ENCODE results near the gene LMX1A.
A peak's percentile ranks its signal among the peaks of the same experiment; 100 is the strongest.

LMX1A gene

DNA sequence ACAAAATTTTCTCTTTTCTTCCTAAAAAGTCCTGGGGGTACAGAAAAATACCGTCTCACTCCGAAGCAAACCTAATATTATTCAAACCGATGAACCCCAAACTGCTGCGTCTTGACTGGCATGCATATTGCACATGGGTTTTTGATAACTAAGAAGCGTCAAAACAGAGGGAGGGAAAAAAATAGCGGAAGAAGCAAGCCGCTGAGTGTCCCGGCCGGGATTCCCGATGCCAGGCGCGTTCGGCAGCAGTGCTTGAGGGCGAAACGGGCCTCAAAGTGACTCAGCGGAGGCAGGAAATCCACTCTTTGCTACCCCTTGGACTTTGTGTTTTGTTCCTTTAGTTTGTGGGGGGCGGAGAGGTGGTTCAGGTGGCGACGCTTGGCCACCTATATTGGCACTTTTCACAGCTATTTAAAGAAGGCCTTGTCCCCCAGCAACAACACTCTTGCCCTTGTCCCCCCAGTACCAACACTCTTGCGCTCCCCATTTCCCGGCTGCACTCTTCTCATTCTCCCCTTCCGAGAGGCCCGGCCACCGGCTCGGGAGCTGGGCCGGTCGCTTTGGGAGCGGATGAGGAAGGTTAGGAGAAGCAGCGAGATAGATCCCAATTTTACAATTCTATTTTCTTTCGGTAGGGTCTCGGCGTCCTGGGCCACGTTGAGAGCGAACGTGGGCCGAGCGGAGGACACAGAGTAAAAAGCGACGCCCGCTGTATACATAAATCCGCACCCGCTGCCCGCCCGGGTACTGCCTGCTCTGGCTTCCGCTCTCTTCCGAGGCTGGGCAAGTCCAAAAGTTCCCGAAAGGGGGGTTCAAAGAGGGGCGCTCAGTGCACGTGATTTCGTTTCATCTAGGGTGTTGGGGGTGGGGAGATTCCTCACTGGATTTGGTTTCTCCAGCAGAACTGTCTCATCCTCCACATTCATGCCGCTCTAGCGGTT lies 2.5 kb downstream of the LMX1A start:
- CTCF ChIA-PET, result interaction anchor here (6.7 kb wide), 1 partner anchor 14 kb away, joined by 57 read pairs; no protein-coding TSS in a partner anchor

DNA sequence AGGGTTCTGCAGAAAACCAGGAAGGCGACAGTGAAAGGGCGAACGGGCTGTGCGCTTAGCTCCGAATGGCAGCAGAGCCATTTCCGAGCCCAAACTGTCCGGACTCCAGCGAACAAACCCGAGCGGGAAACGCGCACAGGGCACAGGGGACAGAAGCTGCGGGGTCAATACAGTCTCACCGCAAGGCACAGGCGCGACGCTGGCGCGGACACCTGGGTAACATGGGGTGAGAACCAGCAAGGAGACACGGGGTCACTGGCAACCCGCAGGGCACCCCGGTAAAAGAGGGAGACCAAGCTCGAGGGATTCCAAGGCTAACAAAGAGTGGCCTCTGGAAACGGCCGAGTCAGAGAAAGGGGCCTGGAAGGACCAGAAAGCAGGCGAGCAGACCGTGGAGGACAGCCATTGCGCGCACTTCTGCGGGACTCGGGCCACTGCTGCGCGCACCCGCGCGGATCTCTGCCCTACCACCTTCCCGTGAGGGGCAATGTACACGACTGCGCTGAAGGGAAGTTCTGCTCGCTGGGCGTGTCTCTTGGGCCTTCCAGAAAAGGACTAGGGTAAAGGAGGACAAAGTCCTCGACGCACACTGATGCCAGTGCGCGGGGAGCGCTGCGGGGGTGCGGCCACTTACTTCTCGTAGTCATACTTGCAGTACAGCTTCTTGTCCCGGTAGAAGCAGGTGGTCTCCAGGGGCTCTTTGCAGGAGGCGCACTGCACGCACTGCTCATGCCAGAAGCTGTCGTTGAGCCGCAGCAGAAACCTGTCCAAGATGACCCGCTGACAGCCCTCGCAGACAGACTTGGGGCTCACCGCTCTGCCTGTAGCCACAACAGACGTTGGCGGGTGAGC lies 3.8 kb downstream of the LMX1A start:
- 4% methylated on average over 58 of the region's 59 CpGs for WGBS (ENCODE audit: insufficient coverage)
- Histone ChIP-seq H3K4me1 (ENCODE audit: control extremely low read depth in 1 of 4, control insufficient read depth in 4 of 4, insufficient read depth in 4 of 4, low read length in 3 of 4) (peaks cover 0 to 36% (median 17%) of the 10 kb centered on the region in 4 experiments), H3K27me3 (replicated peaks in 2 of 5; ENCODE audit: control insufficient read depth in 4 of 5, insufficient read depth in 5 of 5, low read length in 4 of 5) (peaks cover 20 to 99% (median 73%) of the 10 kb centered on the region in 5 experiments), H3K9me3 (ENCODE audit: control extremely low read depth in 1 of 5, control insufficient read depth in 4 of 5, insufficient read depth in 2 of 5, low read depth in 1 of 5, low read length in 4 of 5) (no peaks in the 10 kb centered on the region), H3K4me3 (ENCODE audit: control insufficient read depth in 1 of 7, extremely low read depth in 1 of 7, insufficient read depth in 4 of 7, low read depth in 2 of 7, low read length in 6 of 7) (peak overlapping the region in 1 of 7 experiments; percentile 17), H3K27ac (ENCODE audit: insufficient read depth in 1 of 2, low read depth in 1 of 2, low read length in 2 of 2, poor library complexity in 1 of 2, severe bottlenecking in 2 of 2) (no peak overlapping the region), H3K36me3 (ENCODE audit: control insufficient read depth in 4 of 4, insufficient read depth in 4 of 4, low read length in 3 of 4) (no peaks in the 10 kb centered on the region)
- CTCF ChIA-PET, result interaction anchor here (6.7 kb wide), 1 partner anchor 15 kb away, joined by 57 read pairs; no protein-coding TSS in a partner anchor
- POLR2A ChIA-PET, result no interaction called here
- DNase-seq, result peak in 1 of 3 donors; percentile 26

More for the DNA sequence above, 2.5 kb downstream of the LMX1A start:
- H3K36me3 ChIP-seq (ENCODE audit: control insufficient read depth in 4 of 4, insufficient read depth in 4 of 4, low read length in 3 of 4), result no peaks in the 10 kb centered on the region
- H3K4me1 ChIP-seq (ENCODE audit: control extremely low read depth in 1 of 4, control insufficient read depth in 4 of 4, insufficient read depth in 4 of 4, low read length in 3 of 4), result peaks cover 0 to 36% (median 17%) of the 10 kb centered on the region in 4 experiments
- no peaks in the 10 kb centered on the region for H3K9me3 ChIP-seq (ENCODE audit: control extremely low read depth in 1 of 5, control insufficient read depth in 4 of 5, insufficient read depth in 2 of 5, low read depth in 1 of 5, low read length in 4 of 5)
- 4% methylated on average over 37 of the region's 52 CpGs for WGBS (ENCODE audit: insufficient coverage)
- no peak overlapping the region for H3K27ac ChIP-seq (ENCODE audit: insufficient read depth in 1 of 2, low read depth in 1 of 2, low read length in 2 of 2, poor library complexity in 1 of 2, severe bottlenecking in 2 of 2)
- POLR2A ChIA-PET, result no interaction called here
- H3K4me3 ChIP-seq (ENCODE audit: control insufficient read depth in 1 of 7, extremely low read depth in 1 of 7, insufficient read depth in 4 of 7, low read depth in 2 of 7, low read length in 6 of 7), result no peak overlapping the region
- peak in 1 of 3 donors; percentile 23 for DNase-seq
- peaks cover 29 to 99% (median 76%) of the 10 kb centered on the region in 5 experiments for H3K27me3 ChIP-seq (replicated peaks in 2 of 5; ENCODE audit: control insufficient read depth in 4 of 5, insufficient read depth in 5 of 5, low read length in 4 of 5)

DNA sequence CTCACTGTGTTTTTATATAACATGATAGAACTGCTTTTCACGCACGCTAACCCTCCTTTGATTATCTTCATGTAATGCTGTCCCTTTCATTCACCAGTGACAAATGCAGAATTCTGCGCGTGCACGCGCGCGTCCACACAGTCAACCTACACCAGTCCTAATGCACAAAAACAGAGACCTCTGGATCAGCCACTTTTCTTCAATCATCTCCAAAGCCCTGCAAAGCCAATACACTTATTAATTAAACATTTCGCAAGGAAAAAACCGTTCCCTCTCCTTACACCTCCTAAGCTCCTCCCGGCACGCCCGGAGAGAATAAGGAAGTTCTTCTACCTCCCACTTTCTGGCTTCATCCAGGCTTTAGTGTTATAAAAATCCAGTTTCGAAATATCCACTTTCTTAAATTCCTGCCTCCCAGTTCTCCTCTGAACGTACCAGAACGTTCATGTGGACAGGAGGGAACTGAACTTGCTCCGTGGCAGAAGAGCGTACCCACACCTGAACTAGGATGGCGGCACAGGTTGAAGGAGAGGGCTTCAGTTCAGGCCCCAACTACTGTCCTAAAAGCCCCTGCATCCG lies 4.6 kb downstream of the LMX1A start:
- Histone ChIP-seq H3K4me1 (ENCODE audit: control extremely low read depth in 1 of 4, control insufficient read depth in 4 of 4, insufficient read depth in 4 of 4, low read length in 3 of 4) (peaks cover 0 to 36% (median 17%) of the 10 kb centered on the region in 4 experiments), H3K27me3 (replicated peaks in 2 of 5; ENCODE audit: control insufficient read depth in 4 of 5, insufficient read depth in 5 of 5, low read length in 4 of 5) (peaks cover 19 to 98% (median 69%) of the 10 kb centered on the region in 5 experiments), H3K4me3 (ENCODE audit: control insufficient read depth in 1 of 7, extremely low read depth in 1 of 7, insufficient read depth in 4 of 7, low read depth in 2 of 7, low read length in 6 of 7) (peak overlapping the region in 1 of 7 experiments; percentile 17), H3K27ac (ENCODE audit: insufficient read depth in 1 of 2, low read depth in 1 of 2, low read length in 2 of 2, poor library complexity in 1 of 2, severe bottlenecking in 2 of 2) (no peak overlapping the region), H3K36me3 (ENCODE audit: control insufficient read depth in 4 of 4, insufficient read depth in 4 of 4, low read length in 3 of 4) (no peaks in the 10 kb centered on the region), H3K9me3 (ENCODE audit: control extremely low read depth in 1 of 5, control insufficient read depth in 4 of 5, insufficient read depth in 2 of 5, low read depth in 1 of 5, low read length in 4 of 5) (no peaks in the 10 kb centered on the region)
- ChIA-PET CTCF (interaction anchor here (6.7 kb wide), 1 partner anchor 16 kb away, joined by 57 read pairs; no protein-coding TSS in a partner anchor), POLR2A (no interaction called here)
- WGBS (ENCODE audit: insufficient coverage), result 4% methylated on average over 13 of the region's 20 CpGs
- DNase-seq, result peak in 1 of 3 donors; percentile 22

DNA sequence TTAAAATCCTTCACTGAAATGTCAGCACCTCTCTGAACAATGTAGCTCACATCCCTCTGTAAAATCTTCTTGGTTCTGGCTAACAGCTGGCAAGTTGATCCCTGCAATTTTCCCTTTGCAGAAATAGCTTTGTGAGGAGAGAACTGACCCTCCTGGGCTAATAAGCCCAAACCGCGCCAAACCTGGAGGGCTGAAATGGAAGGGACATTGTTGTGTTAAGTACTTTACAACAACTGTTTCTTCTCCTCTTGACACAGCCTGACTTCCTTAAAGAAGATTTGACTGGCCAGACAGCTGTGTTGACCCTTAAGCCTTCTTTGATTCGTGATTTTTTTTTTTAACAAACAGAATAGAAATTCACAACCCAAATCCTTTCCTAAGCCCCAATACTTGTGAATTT lies 5.7 kb downstream of the LMX1A start:
- POLR2A ChIA-PET, result no interaction called here
- peaks cover 26 to 98% (median 75%) of the 10 kb centered on the region in 5 experiments for H3K27me3 ChIP-seq (replicated peaks in 2 of 5; ENCODE audit: control insufficient read depth in 4 of 5, insufficient read depth in 5 of 5, low read length in 4 of 5)
- 8% methylated on average over 2 of the region's 3 CpGs for WGBS (ENCODE audit: insufficient coverage)

DNA sequence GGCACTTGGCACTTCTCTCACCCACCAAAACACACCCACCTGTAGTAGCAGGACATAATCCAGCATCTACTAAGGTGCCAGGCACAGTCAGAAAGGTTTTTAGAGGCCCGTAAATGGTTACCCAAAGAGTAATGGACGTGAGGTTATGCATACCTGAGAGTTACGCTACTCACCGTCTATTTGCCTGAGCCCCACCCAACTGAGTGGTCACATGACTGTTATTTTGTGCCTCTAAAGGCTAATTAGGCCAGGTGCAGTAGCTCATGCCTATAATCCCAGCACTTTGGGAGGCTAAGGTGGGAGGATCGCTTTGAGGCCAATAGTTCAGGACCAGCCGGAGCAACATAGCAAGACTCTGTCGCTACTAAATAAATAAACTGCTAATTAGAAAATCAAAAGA lies 11.0 kb downstream of the LMX1A start:
- 68% methylated on average over 4 of the region's 7 CpGs for WGBS (ENCODE audit: insufficient coverage)
- Histone ChIP-seq H3K4me3 (ENCODE audit: control insufficient read depth in 1 of 7, extremely low read depth in 1 of 7, insufficient read depth in 4 of 7, low read depth in 2 of 7, low read length in 6 of 7) (no peak overlapping the region), H3K27ac (ENCODE audit: insufficient read depth in 1 of 2, low read depth in 1 of 2, low read length in 2 of 2, poor library complexity in 1 of 2, severe bottlenecking in 2 of 2) (no peak overlapping the region), H3K36me3 (ENCODE audit: control insufficient read depth in 4 of 4, insufficient read depth in 4 of 4, low read length in 3 of 4) (no peaks in the 10 kb centered on the region), H3K9me3 (ENCODE audit: control extremely low read depth in 1 of 5, control insufficient read depth in 4 of 5, insufficient read depth in 2 of 5, low read depth in 1 of 5, low read length in 4 of 5) (no peaks in the 10 kb centered on the region), H3K4me1 (ENCODE audit: control extremely low read depth in 1 of 4, control insufficient read depth in 4 of 4, insufficient read depth in 4 of 4, low read length in 3 of 4) (no peaks in the 10 kb centered on the region), H3K27me3 (replicated peaks in 2 of 5; ENCODE audit: control insufficient read depth in 4 of 5, insufficient read depth in 5 of 5, low read length in 4 of 5) (peaks cover 14 to 84% (median 43%) of the 10 kb centered on the region in 5 experiments)
- no peak for DNase-seq
- ChIA-PET POLR2A (no interaction called here), CTCF (no interaction called here)

More for the DNA sequence above, 5.7 kb downstream of the LMX1A start:
- Histone ChIP-seq H3K36me3 (ENCODE audit: control insufficient read depth in 4 of 4, insufficient read depth in 4 of 4, low read length in 3 of 4) (no peaks in the 10 kb centered on the region), H3K4me1 (ENCODE audit: control extremely low read depth in 1 of 4, control insufficient read depth in 4 of 4, insufficient read depth in 4 of 4, low read length in 3 of 4) (peaks cover 0 to 28% (median 11%) of the 10 kb centered on the region in 4 experiments), H3K9me3 (ENCODE audit: control extremely low read depth in 1 of 5, control insufficient read depth in 4 of 5, insufficient read depth in 2 of 5, low read depth in 1 of 5, low read length in 4 of 5) (no peaks in the 10 kb centered on the region), H3K4me3 (ENCODE audit: control insufficient read depth in 1 of 7, extremely low read depth in 1 of 7, insufficient read depth in 4 of 7, low read depth in 2 of 7, low read length in 6 of 7) (no peak overlapping the region), H3K27ac (ENCODE audit: insufficient read depth in 1 of 2, low read depth in 1 of 2, low read length in 2 of 2, poor library complexity in 1 of 2, severe bottlenecking in 2 of 2) (no peak overlapping the region)
- DNase-seq, result no peak
- CTCF ChIA-PET, result interaction anchor here (6.7 kb wide), 1 partner anchor 17 kb away, joined by 57 read pairs; no protein-coding TSS in a partner anchor

DNA sequence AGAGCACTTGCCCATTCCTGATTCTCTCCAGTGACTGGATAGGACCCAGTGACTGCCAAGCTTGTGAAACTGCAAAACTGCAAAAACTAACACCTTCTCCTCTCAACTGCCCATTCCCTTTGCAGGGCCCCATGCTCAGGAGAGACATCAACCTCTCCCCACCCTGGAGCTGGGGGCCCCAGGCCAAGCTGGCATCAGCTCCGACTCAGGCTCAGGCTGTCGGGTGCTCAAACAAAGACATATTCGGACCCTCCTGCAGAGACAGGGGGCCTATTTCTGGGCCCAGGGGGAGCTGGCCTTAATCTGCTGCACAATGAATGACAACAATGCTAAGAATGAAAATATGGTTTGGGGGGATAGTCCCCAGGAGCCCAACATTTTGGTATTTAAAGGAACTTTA lies 11.8 kb downstream of the LMX1A start:
- Histone ChIP-seq H3K36me3 (ENCODE audit: control insufficient read depth in 4 of 4, insufficient read depth in 4 of 4, low read length in 3 of 4) (no peaks in the 10 kb centered on the region), H3K4me3 (ENCODE audit: control insufficient read depth in 1 of 7, extremely low read depth in 1 of 7, insufficient read depth in 4 of 7, low read depth in 2 of 7, low read length in 6 of 7) (no peak overlapping the region), H3K27ac (ENCODE audit: insufficient read depth in 1 of 2, low read depth in 1 of 2, low read length in 2 of 2, poor library complexity in 1 of 2, severe bottlenecking in 2 of 2) (no peak overlapping the region), H3K4me1 (ENCODE audit: control extremely low read depth in 1 of 4, control insufficient read depth in 4 of 4, insufficient read depth in 4 of 4, low read length in 3 of 4) (no peaks in the 10 kb centered on the region), H3K9me3 (ENCODE audit: control extremely low read depth in 1 of 5, control insufficient read depth in 4 of 5, insufficient read depth in 2 of 5, low read depth in 1 of 5, low read length in 4 of 5) (no peaks in the 10 kb centered on the region), H3K27me3 (replicated peaks in 2 of 5; ENCODE audit: control insufficient read depth in 4 of 5, insufficient read depth in 5 of 5, low read length in 4 of 5) (peaks cover 11 to 78% (median 38%) of the 10 kb centered on the region in 5 experiments)
- POLR2A ChIA-PET, result no interaction called here
- CTCF ChIA-PET, result interaction anchor here (1.0 to 2.1 kb wide), 3 partner anchors 15 to 26 kb away, joined by 3 to 4 read pairs (median 4); no protein-coding TSS in a partner anchor
- 53% methylated on average over 3 of the region's 3 CpGs for WGBS (ENCODE audit: insufficient coverage)
- DNase-seq, result no peak

Measured in common myeloid progenitor, CD34-positive (primary cell).